Measurements from ENCODE around the gene ALDH3B1.

Gene ALDH3B1

DNA sequence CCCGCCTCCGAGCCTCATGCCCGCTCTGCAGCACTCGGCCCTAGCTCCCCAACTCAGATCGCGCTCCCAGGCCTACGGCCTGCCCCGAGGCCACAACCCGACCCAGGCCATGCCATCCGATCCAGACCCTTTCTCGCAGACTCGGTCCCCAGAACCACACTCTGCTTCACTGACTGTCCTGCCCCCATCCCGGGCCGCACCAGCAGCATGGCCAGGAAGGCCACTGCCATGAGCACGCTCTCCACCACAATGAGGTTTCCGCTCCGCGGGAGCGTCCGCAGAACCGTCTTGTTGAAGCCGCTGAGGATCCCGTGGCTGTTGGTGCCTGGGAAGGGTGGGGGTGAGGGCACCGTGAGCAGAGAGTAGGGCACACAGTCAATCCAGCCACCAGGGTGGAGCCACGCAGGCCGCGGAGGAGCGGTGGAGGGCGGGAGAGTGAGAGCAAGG, 12.6 kb upstream of the ALDH3B1 start:
- no peak for DNase-seq (ENCODE audit: low read depth, low spot score)

DNA sequence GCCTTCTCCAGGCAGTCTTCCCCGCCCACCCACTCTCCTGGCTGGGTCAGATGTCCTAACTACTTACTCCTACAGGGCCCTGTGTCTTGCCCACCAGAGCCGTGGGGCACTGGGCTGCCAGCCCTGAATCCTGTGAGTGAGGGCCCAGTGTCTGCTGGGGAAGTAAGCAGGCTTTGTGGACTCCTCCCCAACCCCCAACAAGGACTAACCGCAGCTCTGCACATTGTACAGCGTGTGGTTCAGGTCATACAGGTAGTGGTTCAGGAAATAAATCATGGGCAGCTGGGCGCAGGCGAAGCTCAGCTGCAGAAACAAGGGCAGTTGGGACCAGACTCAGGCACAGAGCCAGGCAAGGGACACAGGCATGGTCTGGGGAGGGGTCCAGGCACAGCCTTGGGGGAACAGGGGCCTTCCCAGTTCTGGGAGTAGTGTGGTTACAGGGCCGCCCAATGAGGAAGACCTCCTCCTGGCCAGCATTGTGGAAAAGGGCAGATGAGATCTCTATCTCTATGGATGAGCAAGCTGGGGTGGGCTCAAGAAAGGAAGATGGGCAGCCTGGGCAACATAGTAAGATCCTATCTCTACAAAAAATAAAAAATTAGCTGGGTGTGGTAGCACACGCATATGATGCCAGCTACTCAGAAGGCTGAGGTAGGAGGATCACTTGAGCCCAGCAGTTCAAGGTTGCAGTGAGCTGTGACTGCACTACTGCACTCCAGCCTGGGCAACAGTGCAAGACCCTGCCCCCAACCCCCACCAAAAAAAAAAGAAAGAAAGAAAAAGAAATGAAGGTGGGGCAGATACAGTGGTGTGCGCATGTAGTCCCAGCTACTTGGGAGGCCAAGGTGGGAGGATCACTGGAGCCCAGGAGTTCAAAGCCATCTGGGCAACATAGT, 11.7 kb upstream of the ALDH3B1 start:
- no peak for DNase-seq (ENCODE audit: low read depth, low spot score)

DNA sequence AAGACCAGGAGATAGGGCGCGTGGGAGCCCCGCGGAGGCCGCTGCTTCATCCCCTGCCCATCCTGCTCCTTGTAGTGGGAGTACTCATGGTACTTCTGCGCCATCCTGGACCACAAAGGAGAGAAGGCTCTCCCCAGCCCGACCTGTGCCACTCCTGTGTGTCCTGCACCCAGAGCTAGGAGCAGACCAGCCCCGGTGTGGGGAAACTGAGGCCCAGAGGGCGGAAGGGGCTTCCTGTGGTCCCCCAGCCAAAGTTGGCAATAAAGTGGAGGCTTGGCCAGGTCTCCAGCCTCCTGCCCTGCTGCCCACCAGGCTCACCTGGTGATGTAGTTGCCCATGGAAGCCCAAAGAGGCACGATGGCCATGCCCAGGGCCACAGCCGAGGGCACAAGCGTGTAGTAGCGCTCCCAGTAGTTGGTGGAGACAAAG, 10.9 kb upstream of the ALDH3B1 start:
- no peak for DNase-seq (ENCODE audit: low read depth, low spot score)

DNA sequence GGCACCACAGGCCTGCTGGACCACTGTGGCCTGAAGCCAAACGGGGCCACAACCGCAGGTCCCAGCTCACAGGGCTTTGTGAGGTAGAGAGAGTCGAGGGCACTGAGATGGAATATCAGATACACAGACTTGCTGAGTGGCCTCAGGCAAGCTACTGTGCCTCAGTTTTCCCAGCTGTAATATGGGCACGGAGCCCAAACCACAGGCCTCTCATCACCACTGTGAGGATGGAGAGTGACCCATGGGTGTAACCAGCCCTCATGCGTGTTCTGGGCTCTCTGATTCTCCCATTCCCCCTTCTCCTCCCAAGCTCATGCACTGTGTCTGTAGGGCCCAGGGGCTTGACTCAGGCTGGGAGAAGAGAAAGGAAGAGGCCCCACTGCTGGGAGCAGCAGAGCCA, 10.4 kb upstream of the ALDH3B1 start:
- no peak for DNase-seq (ENCODE audit: low read depth, low spot score)

DNA sequence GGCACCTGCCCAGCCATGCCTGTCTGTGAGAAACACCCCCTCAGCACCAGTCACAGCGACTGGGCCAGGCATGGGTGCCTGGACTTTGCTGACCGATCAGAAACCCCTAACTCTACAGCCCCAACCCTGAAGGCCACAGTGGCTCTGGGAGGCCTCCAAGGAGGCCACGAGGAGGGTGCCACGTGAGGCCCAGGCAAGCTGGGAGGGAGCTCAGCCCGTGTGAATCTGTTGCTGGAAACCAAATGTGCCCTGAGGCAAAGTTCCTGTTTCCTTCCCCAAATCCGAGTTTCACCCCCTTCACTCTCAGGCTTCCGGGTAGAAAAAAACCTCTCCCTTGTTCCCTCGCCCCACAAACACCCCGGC, 7.6 kb upstream of the ALDH3B1 start:
- no peak for DNase-seq (ENCODE audit: low read depth, low spot score)

DNA sequence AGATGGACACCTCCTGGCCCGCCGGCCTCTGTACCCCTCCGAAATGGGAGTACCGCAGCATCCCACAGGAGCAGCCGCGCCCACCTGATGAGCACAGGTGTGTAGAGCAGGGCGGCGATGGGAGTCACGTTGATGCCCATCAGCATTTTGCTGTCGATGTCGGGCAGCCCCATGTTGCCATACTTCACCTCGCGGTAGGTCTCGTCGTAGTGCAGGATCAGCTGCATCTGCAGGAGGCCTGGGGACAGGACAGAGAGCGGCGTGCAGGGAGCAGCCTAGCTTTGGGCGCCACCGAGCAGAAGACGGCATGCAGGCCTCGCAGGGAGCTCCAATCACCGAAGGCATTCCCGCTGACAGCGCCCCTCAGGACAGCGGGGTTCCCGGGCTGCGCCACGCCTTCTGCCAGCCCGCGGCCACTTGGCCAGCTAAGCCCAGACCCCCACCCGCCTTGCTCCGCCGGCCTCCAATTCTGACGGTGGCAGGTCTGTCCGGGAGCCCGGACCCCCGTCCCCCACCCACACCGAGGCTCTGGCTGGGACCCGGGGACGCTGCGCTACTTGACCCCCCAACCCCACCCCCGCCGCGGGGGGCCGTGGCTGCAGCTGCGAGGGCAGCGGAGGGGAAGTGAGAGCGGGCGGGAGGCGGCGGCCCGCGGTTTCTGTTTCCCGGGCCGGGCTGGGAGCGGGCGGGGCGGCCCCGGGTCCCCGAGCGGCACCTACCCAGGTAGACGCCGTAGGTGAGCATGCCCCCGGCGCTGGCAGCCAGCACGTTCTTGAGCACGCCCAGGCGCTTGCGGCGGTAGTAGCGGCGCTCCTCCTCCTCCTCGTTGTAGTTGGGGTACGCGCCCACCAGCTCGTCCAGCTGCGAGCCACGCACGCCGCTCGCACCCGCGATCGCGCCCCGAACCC, 6.9 kb upstream of the ALDH3B1 start:
- no peak for DNase-seq (ENCODE audit: low read depth, low spot score)

DNA sequence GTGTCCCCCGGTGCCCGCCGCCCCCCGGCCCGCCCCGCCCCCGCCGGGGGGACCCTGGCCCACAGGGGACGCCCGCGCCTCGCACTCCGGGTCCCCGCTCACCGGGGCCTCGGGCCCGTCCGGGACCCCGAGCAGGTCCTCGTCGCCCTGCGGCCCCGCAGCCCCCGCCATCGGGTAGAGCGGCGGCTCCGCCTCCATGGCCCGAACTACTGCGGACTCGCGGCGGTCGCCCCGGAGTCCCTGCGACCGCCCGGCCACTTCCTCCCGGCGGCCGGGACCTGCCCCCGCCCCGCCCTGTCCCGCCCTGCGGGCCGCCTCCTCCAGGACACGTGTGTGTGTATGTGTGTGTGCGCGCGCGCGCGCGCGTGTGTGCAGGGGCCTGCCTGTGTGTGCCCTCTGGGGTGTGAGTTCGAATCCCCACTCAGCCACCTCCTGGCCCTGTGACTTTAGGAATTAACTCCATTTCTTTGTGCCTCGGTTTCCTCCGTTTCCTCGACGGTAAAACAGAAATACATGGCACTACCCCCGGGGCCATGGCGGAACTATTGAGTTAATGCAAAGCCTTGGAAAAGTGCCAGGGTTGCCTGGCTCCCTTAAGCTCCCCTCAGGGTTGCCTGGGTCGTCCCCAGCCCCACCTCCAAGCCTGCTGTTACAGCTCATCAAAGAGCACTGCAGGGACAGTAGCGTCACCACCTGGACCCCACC, 6.1 kb upstream of the ALDH3B1 start, which contains the start of gene UNC93B1:
Gene UNC93B1, minus strand, starts transcription at position 252 of the 705 bp plus-strand sequence. Its CDS starts 54 bp downstream, at position 198.
- no peak for DNase-seq (ENCODE audit: low read depth, low spot score)

DNA sequence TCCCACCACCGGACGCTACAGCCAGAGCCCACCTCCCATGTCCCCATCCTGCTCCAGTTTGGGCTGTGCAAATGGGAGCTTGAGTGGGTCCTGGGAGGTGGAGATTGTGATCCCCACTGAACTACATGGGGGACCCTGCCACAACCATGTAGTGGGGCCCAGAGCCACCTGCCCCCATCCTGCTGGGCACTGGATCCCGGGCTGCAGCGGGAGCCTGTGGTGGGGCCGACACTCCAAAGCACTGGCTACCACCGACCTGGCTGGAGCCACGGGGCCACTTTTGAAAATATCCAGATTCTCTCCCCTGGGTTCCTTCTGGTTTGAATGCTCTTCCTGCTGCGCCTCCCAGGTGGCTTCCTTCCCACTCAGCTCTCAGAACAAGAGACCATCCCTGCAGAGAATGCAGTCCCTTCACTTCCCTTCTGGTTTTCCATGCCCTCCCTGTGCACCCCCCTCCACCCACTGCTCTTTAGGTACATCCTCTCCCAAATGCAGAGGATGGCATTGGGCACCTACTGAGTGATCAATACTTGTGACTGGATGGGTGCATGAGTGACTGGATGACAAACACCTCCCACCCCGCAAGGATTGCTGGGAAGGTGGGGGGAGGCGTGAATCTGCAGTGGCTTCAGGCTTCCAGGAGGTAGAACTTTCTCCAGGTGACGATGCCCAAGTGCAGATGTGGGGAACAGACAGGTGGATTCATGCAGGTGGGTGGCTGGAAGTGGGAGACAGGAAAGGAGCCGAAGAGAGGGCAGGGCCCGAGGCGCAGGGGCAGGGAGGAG, 5.4 kb upstream of the ALDH3B1 start:
- no peak for DNase-seq (ENCODE audit: low read depth, low spot score)

DNA sequence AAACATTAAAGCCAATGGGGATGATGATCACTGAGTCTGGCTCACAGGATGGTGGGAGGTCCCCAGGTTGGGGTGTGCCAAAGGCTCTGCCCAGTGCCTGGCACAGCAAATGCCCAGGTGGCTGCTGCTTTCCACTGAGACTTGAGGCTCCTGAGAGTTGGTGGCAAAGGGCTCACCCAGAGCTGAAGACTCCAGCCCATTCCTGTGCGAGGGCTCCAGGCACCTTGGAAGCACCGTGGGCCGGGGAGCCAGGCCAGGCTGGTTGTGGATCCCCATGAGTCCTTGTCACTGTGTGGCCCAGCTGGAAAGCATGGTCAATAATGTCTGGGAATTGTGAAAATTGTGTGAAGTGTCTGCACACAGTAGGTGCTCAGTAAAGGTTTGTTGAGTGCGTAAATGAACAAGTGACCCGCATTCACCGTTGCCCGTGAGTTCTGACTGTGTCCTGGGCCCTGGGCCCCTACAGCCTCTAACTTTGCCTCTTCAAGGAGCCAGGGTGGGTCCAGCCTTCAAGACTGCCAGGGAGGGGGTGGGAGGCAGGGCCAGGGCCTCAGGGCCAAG, 3.4 kb upstream of the ALDH3B1 start:
- no peak for DNase-seq (ENCODE audit: low read depth, low spot score)

DNA sequence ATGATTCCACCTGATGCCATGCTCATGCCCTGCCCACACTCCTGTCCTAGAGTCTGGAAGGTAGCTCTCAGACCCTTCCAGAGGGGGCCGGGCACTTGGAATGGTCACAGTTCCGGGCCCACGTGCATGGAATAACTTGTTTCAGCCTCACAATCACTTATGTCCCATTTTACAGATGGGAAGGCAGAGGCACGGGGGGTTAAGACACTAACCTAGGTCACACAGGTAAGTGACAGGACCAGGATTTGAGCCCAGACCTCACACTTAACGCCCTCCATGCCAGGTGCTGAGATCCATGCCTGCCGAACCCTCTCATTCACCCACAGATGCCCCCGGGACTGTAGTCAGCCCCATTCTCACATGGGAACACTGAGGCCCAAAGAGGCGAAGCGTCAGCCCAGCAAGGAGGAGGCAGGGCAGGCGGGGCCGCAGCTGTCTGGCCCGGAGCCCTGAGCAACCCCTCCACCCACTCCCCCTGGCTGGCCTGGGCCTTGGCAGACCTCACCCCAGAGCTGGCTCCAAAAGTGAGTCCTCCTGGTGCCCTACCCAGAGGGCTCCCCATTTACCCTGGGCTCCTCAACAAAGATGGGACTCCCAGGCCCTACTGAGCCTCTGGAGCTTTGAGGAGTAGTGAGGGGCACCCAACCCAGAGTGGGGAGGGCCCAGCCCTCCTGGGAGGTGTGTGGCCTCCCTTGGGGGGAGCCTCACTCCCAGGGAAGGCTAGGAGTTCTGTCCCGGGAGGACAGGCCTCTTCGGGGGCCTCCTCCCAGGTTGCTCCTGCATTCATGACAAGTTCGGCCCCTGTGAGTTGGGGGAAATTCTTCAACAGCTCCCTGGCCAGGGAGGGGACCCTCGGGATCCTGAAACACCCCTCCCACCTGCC, 2.4 kb upstream of the ALDH3B1 start:
- DNase-seq (ENCODE audit: low read depth, low spot score) = no peak

DNA sequence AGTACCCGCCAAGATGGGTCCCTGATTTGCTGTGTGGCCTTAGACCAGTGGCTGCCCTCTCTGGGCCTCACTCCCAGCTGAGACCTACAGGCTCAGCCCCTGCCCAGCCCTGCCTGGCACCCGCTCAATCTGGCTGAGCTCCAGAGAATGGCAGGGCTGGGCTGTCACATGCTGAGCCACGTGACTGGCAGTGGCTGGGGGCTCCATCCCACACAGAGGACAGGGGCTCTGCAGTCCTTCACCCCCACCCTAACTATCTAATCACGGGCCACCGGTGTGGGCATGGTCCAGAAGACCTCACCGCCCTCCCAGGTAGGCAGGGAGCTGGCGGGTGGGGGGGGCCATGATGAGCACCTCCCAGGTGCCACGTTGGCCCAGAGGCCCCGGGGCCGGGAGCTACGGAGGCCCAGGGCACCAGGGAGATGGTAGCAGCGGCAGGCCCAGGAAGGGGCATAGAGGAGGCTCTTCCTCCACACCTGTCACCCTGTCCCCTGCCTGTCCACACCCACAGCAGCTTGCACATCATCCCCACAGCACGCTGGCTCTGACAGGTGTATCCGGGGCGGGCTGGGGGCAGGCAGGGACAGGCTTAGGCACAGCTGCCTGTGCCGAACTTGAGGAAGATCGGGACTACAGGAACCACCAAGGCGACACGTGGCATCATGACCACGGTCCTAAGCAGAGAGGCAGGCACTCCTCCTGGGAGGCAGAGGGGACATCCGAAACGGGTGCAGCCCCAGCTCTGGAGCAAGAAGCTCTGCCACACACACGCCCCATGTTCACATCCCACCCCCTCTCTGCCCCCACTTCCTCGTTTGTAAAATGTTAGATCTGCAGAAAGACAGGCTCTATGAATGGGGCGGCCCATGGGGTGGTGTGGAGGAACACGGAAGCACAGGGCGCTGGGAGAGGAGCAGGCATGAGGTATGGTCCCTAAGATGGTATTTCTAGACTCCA, 1.5 kb upstream of the ALDH3B1 start:
- no peak for DNase-seq (ENCODE audit: low read depth, low spot score)

DNA sequence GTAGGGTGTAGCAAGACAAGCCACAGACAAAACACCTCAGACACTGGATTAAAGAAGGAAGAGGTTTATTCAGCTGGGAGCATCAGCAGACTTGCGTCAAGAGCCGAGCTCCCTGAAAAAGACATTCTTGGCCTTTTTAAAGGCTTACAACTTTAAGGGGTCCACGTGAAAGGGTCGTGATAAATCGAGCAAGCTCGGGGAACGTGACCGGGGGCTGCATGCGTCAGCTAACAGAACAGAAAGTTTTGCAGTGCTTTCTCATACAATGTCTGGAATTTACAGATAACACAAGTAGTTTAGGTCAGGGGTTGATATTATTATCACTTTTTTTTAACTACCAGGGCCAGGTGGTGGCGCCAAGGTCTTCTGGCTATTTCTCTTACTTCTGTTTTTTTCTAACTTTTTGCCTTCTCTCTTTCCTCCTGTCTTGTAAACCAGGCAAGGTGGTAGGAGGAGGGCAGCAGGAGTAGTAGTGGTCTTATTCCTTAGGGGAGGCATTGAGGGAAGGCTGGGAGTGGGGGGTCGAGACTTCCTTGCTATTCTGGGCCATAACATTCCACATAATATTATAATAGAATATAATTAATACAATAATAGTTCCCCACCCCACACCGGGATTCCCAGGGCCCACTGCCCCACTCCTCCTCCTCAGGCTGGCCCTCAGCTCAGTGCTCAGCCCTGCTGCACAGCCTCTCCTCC, 587 bp upstream of the ALDH3B1 start:
- DNase-seq (ENCODE audit: low read depth, low spot score) = no peak

DNA sequence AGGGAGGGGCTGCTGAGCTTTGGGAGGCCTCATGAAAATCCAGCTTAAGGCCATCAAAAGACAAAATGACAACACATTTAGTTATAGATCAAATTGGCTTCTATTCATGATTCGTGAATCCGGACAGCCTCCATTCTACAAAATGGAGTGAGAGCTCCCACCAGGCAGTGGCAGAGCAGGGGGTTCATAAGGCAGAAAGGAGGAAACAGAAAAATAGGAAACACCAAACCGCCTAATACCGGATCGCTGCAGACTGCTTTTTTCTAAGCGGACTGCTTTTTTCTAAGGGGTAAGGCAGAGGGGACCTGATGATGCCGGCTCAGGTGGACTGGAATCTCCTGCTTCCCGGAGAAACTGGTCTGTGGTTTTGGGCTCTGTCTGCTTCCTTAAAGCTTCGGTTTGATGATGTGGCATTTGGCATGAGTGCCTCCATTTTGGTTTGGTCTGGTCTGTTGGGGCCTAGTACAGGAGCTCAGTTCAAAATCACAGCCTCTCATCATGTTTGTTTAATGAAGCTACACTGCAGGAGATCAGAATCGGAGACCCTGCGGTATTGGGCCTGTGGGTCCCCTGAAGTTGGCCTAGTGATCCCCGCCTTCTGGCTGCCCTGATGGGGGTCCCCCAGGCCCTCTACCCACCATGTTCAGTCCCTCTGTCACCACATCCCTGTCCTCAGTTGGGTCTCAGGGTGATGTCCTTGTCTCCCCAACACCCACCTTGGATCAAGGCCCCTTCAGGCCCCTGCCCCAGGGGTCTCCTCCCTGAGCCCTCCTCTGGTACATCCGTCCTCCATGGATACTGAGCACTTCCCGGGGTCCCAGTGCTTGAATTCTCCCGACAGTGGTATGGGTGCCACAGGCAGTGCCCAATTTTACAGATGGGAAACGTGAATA, 1.2 kb downstream of the ALDH3B1 start:
- no peak for DNase-seq (ENCODE audit: low read depth, low spot score)

DNA sequence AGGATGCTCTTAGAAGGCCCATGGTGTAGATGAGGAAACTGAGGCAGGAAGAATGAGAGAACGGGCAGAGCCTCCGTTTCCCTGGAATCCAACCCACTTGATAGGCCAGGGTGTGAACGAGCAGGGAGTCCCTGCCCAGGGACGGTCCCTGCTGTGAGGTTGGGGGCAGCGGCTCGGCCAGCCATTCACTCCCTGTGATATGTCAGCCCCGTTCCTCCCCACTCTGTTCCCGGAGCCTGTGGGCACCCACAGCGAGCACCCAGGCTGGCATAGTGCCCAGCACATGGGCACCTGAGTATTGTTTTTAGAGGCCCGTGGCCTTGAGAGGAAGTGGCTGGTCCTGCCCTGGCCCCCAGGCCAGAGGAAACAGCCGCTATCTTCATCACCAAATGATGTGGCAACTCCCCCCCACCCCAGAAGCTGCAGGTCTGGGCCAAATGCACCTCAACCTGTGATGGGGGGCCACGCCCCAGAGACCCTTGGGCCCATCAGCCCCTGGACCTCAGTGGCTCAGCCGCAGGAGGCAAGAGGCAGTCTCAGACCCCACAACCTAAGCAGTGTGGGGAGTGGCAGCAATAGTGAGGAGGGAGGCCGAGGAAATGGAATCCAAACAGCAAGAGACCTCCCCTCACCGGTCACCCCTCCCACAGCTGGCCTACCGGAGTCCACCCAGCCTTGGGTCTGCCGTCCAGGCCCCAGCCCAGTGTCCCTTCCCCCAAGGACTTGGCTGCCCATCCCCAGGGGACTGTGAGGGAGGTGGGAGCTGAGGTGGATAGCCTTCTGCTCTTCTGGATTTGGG, 2.1 kb downstream of the ALDH3B1 start:
- no peak for DNase-seq (ENCODE audit: low read depth, low spot score)

DNA sequence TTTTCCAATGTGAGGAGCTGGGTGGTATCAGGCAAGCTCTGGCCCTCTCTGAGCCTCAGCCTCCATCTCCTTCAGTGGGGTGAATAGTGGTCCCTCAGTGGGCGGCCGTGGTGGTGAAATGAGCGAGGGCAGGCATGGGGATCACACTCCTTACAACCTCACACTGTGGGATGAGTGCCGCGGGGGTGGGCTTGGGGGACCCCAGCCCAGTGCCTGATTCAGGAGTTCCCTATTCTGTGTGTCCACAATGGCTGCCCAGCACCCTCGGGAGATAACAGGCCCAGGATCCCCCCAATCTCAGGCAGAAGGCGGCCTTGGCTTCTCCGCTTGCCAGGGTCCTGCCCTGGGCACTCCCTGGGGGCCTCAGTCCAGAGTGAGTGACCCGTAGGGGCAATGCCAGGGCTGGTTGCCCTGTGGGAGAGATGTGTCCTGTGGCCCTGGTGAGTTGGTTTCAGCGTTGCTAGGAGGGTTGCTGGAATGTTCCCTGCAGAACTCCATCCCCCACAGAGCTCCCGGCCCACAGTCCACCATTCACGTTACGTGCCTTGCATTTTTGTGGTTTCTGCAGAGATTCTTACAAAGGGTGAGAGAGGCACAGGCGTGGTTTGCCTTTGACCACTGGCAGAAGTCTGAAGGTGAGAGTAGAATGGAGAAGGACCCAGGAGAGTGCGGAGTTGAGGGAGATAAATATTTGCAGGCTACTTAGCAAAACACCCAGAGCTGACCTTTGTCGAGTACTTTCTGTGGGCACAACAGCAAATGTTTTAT, 2.9 kb downstream of the ALDH3B1 start:
- DNase-seq (ENCODE audit: low read depth, low spot score) = no peak

All from iPS DF 19.7 (cell line).